Measurements from ENCODE around the gene TSHZ2. TPM values are rescaled to one million over a fixed set of nuclear protein-coding genes. Genes with fewer than 3 reads are reported as not detected.

The TSHZ2 gene
- total RNA-seq, 1 experiment from 2014 or later = 0.07 TPM

DNA sequence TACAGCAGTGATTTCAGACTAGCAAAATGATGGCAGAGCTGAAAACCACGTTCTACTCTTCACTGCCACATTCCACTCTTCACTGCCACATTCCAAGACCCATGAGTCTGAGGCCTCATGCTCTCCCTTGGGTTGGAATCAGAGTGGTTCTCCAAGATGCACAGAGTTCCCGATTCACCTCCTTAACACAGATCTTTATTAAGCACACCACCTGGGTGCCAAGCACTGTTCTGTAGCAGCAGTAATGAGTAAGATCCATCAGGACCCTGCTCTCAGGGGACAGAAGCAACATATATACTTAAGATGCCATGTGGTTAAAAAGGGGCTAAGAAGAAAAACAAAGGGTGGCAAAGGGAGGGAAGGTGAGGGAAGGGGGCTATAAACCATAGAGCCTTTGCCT, 26.9 kb downstream of the TSHZ2 start:
- H3K79me2 ChIP-seq (ENCODE audit: insufficient read depth, low read length) = no peaks in the 10 kb centered on the region
- Mint-ChIP-seq H3K4me3 (no peak overlapping the region), H3K4me1 (peaks cover 2 to 6% of the 10 kb centered on the region in 2 experiments; a peak in 3 of 4 replicates), H3K27ac (no peak overlapping the region), H3K9me3 (no peaks in the 10 kb centered on the region; a peak in 1 of 5 replicates), H3K36me3 (ENCODE audit: insufficient read depth in 1 of 3, low read depth in 3 of 3) (no peaks in the 10 kb centered on the region), H3K27me3 (ENCODE audit: low read depth) (peaks cover 1% of the 10 kb centered on the region; the same call in 1 of the 2 replicates)
- no peak overlapping the region for H3K56ac ChIP-seq (ENCODE audit: insufficient read length, low read depth, low read length)
- no peak overlapping the region for H2BK12ac ChIP-seq (ENCODE audit: insufficient read length, low read depth, low read length)
- H3K27ac ChIP-seq (ENCODE audit: insufficient read length, low read depth, low read length) = no peak overlapping the region
- no peaks in the 10 kb centered on the region for H3K79me1 ChIP-seq (ENCODE audit: insufficient read depth, low read depth, low read length, poor library complexity, severe bottlenecking)
- no peak overlapping the region for H2AK5ac ChIP-seq (ENCODE audit: insufficient read length, low read length)
- no peaks in the 10 kb centered on the region for H4K20me1 ChIP-seq (ENCODE audit: control insufficient read depth, insufficient read depth, insufficient read length)
- H4K8ac ChIP-seq (replicated peaks; ENCODE audit: insufficient read length, low read depth, low read length) = no peak overlapping the region
- TF ChIP-seq, protein P1, sequence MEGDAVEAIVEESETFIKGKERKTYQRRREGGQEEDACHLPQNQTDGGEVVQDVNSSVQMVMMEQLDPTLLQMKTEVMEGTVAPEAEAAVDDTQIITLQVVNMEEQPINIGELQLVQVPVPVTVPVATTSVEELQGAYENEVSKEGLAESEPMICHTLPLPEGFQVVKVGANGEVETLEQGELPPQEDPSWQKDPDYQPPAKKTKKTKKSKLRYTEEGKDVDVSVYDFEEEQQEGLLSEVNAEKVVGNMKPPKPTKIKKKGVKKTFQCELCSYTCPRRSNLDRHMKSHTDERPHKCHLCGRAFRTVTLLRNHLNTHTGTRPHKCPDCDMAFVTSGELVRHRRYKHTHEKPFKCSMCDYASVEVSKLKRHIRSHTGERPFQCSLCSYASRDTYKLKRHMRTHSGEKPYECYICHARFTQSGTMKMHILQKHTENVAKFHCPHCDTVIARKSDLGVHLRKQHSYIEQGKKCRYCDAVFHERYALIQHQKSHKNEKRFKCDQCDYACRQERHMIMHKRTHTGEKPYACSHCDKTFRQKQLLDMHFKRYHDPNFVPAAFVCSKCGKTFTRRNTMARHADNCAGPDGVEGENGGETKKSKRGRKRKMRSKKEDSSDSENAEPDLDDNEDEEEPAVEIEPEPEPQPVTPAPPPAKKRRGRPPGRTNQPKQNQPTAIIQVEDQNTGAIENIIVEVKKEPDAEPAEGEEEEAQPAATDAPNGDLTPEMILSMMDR (conservative IDR thresholded peaks at IDR 0.05) = no peak
- no peak overlapping the region for H3K23ac ChIP-seq (ENCODE audit: insufficient read length, low read depth, low read length)
- no peak overlapping the region for H3K4me2 ChIP-seq (ENCODE audit: insufficient read depth, insufficient read length, low read length)
- H2BK5ac ChIP-seq (ENCODE audit: insufficient read length, low read length) = no peak overlapping the region
- H4K5ac ChIP-seq (ENCODE audit: insufficient read length, low read depth, low read length) = no peak overlapping the region
- no peak overlapping the region for H3T11ph ChIP-seq (ENCODE audit: low read length)
- H3K27me3 ChIP-seq (ENCODE audit: insufficient read depth, low read length) = no peaks in the 10 kb centered on the region
- WGBS (ENCODE audit: extremely low coverage, insufficient read length, low lambda C conversion rate) = no CpG with 5 or more reads among the region's 2 CpGs
- H3K14ac ChIP-seq (ENCODE audit: insufficient read depth, low read length) = no peak overlapping the region
- H3K9me3 ChIP-seq (ENCODE audit: control insufficient read depth, low read depth, low read length) = no peaks in the 10 kb centered on the region
- H3K4ac ChIP-seq (ENCODE audit: low read depth, low read length) = no peak overlapping the region
- H2BK120ac ChIP-seq (ENCODE audit: low read depth, low read length, poor library complexity, severe bottlenecking) = no peak overlapping the region
- no peak overlapping the region for H4K91ac ChIP-seq (ENCODE audit: insufficient read length, low read depth, low read length)
- H3K9ac ChIP-seq (ENCODE audit: extremely low read depth, insufficient read length, low read length) = no peak overlapping the region
- no peaks in the 10 kb centered on the region for H3K23me2 ChIP-seq (ENCODE audit: insufficient read length, low read depth, low read length, poor library complexity, severe bottlenecking)
- no peaks in the 10 kb centered on the region; the same call in 1 of the 2 replicates for H3K4me1 ChIP-seq (ENCODE audit: insufficient read depth, low read length)
- H2AFZ ChIP-seq (ENCODE audit: low read length) = no peak overlapping the region
- DNase-seq = no peak
- H2BK20ac ChIP-seq (ENCODE audit: low read depth, low read length, poor library complexity, severe bottlenecking) = no peak overlapping the region
- H3K18ac ChIP-seq (ENCODE audit: insufficient read length, low read depth, low read length) = no peak overlapping the region
- H2BK15ac ChIP-seq (ENCODE audit: low read depth, low read length) = no peak overlapping the region

Measured in H9 (cell line).